PC-3 (cell line): ENCODE data around the gene ZSCAN23. TPM values are rescaled to one million over a fixed set of nuclear protein-coding genes. Genes with fewer than 3 reads are reported as not detected.

Experiments used
- ATAC-seq: fragments of 200-7000 bp; cut with Tn5 transposase; 2 replicates; pipeline ENCODE4 v1.9.1; 2020; ENCODE audit warnings: mild to moderate bottlenecking, moderate library complexity
- BruUV-seq: library from RNA; stranded (reverse); fragments of 400-500 nt; replicated peaks from 2 replicates; lab custom pipeline; 2021; lab: Mats Ljungman, UMichigan
- CTCF ChIA-PET: fragments of 300-600 bp; sonication (Branson Sonifier 250); formaldehyde crosslinking; loops from one replicate; lab custom pipeline; 2022; ENCODE audit warnings: antibody characterized with exemption; lab: Charles Lee
- POLR2A ChIA-PET: fragments of 300-600 bp; sonication (Branson Sonifier 250); formaldehyde crosslinking; loops from one replicate; lab custom pipeline; 2022; ENCODE audit warnings: antibody characterized with exemption; ENCODE audit not compliant: unreplicated experiment; lab: Charles Lee
- DNase-seq: peaks from one replicate; pipeline ENCODE4 v3.0.0-alpha.2; 2015
- H2AFZ ChIP-seq: fragments of 300-600 bp; sonication (generic); 2 replicates; pipeline ENCODE4 v1.6.0; 2016; ENCODE audit warnings: antibody characterized with exemption, low read length
- H3F3A ChIP-seq: fragments of 300-600 bp; sonication (generic); one replicate; pipeline ENCODE4 v1.6.0; 2017; ENCODE audit warnings: antibody characterized with exemption, low read length, control low read depth, mild to moderate bottlenecking; ENCODE audit not compliant: unreplicated experiment
- H3K27ac ChIP-seq: fragments of 300-600 bp; sonication (generic); 2 replicates; pipeline ENCODE4 v1.5.1; 2016; ENCODE audit warnings: mild to moderate bottlenecking, low read length
- H3K27me3 ChIP-seq: fragments of 300-600 bp; sonication (generic); 2 replicates; pipeline ENCODE4 v1.6.1; 2016; ENCODE audit warnings: low read length, mixed read lengths
- H3K36me3 ChIP-seq: fragments of 300-600 bp; sonication (generic); 2 replicates; pipeline ENCODE4 v1.6.1; 2016; ENCODE audit warnings: low read depth, mixed run types, low read length, mixed read lengths
- H3K4me1 ChIP-seq: fragments of 300-600 bp; sonication (generic); 2 replicates; pipeline ENCODE4 v1.5.1; 2016; ENCODE audit warnings: low read length; ENCODE audit not compliant: insufficient read depth
- H3K4me2 ChIP-seq: fragments of 300-600 bp; sonication (generic); 2 replicates; pipeline ENCODE4 v1.6.0; 2016; ENCODE audit warnings: low read length
- H3K4me3 ChIP-seq: fragments of 300-600 bp; sonication (generic); 2 replicates; pipeline ENCODE4 v1.5.1; 2016; ENCODE audit warnings: mild to moderate bottlenecking, low read length, mixed read lengths
- H3K79me2 ChIP-seq: fragments of 300-600 bp; sonication (generic); 2 replicates; pipeline ENCODE4 v1.6.1; 2017; ENCODE audit warnings: low read length, mixed read lengths
- H3K9ac ChIP-seq: fragments of 300-600 bp; sonication (generic); 2 replicates; pipeline ENCODE4 v1.6.0; 2016; ENCODE audit warnings: mild to moderate bottlenecking, low read length
- H3K9me2 ChIP-seq: fragments of 300-600 bp; sonication (generic); replicated peaks from 2 replicates; pipeline ENCODE4 v1.6.1; 2016; ENCODE audit warnings: mixed run types, low read length, mixed read lengths
- H3K9me3 ChIP-seq: fragments of 300-600 bp; sonication (generic); 2 replicates; pipeline ENCODE4 v1.6.1; 2016; ENCODE audit warnings: low read length, mixed read lengths
- H4K20me1 ChIP-seq: fragments of 300-600 bp; sonication (generic); 2 replicates; pipeline ENCODE4 v1.6.1; 2016; ENCODE audit warnings: low read length, mixed read lengths
- EZH2 ChIP-seq: fragments of 300-600 bp; sonication (generic); IDR thresholded peaks from one replicate; pipeline ENCODE4 v1.6.1; 2017; ENCODE audit warnings: antibody characterized with exemption, mild to moderate bottlenecking, low read length; ENCODE audit not compliant: unreplicated experiment
- EZH2phosphoT487 ChIP-seq: fragments of 300-600 bp; sonication (generic); IDR thresholded peaks from 2 replicates; pipeline ENCODE4 v1.6.1; 2018; ENCODE audit warnings: mild to moderate bottlenecking, antibody characterized with exemption, low read length, borderline replicate concordance
- intact Hi-C: fragments of 100-400 bp; cut with micrococcal nuclease; formaldehyde crosslinking; loops from 2 replicates; pipeline ENCODE4 v1.9.0; 2023
- total RNA-seq: library from RNA; depleted of rRNA; stranded (reverse); fragments of >200 nt; gene quantifications from 2 replicates; pipeline ENCODE4 v1.2.3, GENCODE V29; 2014
- TF ChIP-seq, protein P1 (sequence below): fragments of 300-600 bp; sonication (generic); conservative IDR thresholded peaks from 2 replicates; pipeline ENCODE4 v1.5.1; 2017; ENCODE audit warnings: antibody characterized with exemption, low read depth, mild to moderate bottlenecking, low read length

Gene ZSCAN23
- total RNA-seq, 1 experiment from 2014 or later, result 2.2 TPM

- no peak overlapping the region for H3K4me3 ChIP-seq
- H3K9me3 ChIP-seq, result no peaks in the 10 kb centered on the region
- ATAC-seq (no peak), DNase-seq (no peak)
- H3K27me3 ChIP-seq, result peaks cover 9% of the 10 kb centered on the region; the same call in 1 of the 2 replicates
- no peak overlapping the region for H2AFZ ChIP-seq
- H3K4me2 ChIP-seq, result no peak overlapping the region
- no peak overlapping the region for H3K27ac ChIP-seq
- H3K36me3 ChIP-seq, result no peaks in the 10 kb centered on the region
- no TSS peak for BruUV-seq
- intact Hi-C loops, result no loop called here
- no peak for TF ChIP-seq EZH2phosphoT487
- TF ChIP-seq, protein P1, sequence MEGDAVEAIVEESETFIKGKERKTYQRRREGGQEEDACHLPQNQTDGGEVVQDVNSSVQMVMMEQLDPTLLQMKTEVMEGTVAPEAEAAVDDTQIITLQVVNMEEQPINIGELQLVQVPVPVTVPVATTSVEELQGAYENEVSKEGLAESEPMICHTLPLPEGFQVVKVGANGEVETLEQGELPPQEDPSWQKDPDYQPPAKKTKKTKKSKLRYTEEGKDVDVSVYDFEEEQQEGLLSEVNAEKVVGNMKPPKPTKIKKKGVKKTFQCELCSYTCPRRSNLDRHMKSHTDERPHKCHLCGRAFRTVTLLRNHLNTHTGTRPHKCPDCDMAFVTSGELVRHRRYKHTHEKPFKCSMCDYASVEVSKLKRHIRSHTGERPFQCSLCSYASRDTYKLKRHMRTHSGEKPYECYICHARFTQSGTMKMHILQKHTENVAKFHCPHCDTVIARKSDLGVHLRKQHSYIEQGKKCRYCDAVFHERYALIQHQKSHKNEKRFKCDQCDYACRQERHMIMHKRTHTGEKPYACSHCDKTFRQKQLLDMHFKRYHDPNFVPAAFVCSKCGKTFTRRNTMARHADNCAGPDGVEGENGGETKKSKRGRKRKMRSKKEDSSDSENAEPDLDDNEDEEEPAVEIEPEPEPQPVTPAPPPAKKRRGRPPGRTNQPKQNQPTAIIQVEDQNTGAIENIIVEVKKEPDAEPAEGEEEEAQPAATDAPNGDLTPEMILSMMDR, result no peak
- no peak for TF ChIP-seq EZH2
- H4K20me1 ChIP-seq, result no peaks in the 10 kb centered on the region
- H3K79me2 ChIP-seq, result no peaks in the 10 kb centered on the region
- no peaks in the 10 kb centered on the region for H3F3A ChIP-seq
- H3K9me2 ChIP-seq, result no peaks in the 10 kb centered on the region
- CTCF ChIA-PET, result no interaction called here
- no peak overlapping the region for H3K9ac ChIP-seq
- H3K4me1 ChIP-seq, result peaks cover under 1% of the 10 kb centered on the region; the same call in 1 of the 2 replicates
- POLR2A ChIA-PET, result no interaction called here
Measured at GRCh38 chr6:28486988-28487742, 43.9 kb upstream of the ZSCAN23 start.

DNA sequence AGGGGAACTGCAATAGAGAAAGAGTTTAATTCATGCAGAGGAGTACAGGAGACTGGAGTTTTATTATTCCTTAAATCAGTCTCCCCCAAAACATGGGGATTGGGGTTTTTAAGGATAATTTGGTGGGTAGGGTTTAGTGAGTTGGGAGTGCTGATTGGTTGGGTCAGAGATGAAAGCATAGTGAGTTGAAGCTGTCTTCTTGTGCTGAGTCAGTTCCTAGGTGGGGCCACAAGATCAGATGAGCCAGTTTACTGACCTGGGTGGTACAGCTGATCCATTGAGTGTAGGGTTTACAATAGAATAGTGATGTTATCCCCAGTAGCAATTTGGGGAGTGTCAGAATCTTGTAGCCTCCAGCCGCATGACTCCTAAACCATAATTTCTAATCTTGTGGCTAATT is 43.2 kb upstream of the ZSCAN23 start:
- DNase-seq (no peak), ATAC-seq (no peak)
- no peaks in the 10 kb centered on the region for H3K9me3 ChIP-seq
- H3K9ac ChIP-seq, result no peak overlapping the region
- H3K27ac ChIP-seq, result no peak overlapping the region
- no peaks in the 10 kb centered on the region for H3K36me3 ChIP-seq
- no TSS peak for BruUV-seq
- intact Hi-C loops, result no loop called here
- TF ChIP-seq, protein P1, result no peak
- TF ChIP-seq EZH2phosphoT487, result no peak
- no peak for TF ChIP-seq EZH2
- H3F3A ChIP-seq, result no peaks in the 10 kb centered on the region
- no peaks in the 10 kb centered on the region for H3K79me2 ChIP-seq
- POLR2A ChIA-PET, result no interaction called here
- H3K4me1 ChIP-seq, result no peaks in the 10 kb centered on the region
- CTCF ChIA-PET, result no interaction called here
- no peak overlapping the region for H3K4me2 ChIP-seq
- no peaks in the 10 kb centered on the region for H4K20me1 ChIP-seq
- H2AFZ ChIP-seq, result no peak overlapping the region
- no peaks in the 10 kb centered on the region for H3K9me2 ChIP-seq
- H3K27me3 ChIP-seq, result peaks cover 15% of the 10 kb centered on the region
- H3K4me3 ChIP-seq, result no peak overlapping the region

DNA sequence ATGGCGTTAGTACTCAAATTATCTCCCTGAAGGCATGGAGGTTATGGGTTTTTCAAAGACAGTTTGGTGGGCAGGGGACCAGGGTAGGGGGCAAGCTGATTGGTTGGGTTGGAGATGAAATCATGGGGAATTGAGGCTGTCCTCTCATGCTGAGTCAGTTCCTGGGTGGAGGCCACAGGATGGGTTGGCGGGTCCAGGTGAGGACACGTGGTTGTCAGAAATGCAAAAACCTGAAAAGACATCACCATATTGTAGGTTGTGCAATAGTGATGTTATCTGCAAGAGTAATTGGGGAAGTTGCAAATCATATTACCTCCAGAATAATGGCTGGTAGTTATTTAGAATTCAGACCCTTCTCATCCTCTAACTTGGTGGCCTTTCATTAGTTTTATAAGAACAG is 42.2 kb upstream of the ZSCAN23 start:
- Histone ChIP-seq H3K4me2 (no peak overlapping the region), H3K9me2 (no peaks in the 10 kb centered on the region), H4K20me1 (no peaks in the 10 kb centered on the region), H3K36me3 (no peaks in the 10 kb centered on the region), H3K9ac (no peak overlapping the region), H3K27me3 (peaks cover 25% of the 10 kb centered on the region), H3K4me3 (no peak overlapping the region), H3K27ac (no peak overlapping the region), H3K9me3 (no peaks in the 10 kb centered on the region), H3K79me2 (no peaks in the 10 kb centered on the region), H3F3A (no peaks in the 10 kb centered on the region), H3K4me1 (no peaks in the 10 kb centered on the region), H2AFZ (no peak overlapping the region)
- BruUV-seq, result no TSS peak
- intact Hi-C loops, result no loop called here
- TF ChIP-seq EZH2phosphoT487 (no peak), EZH2 (no peak)
- TF ChIP-seq, protein P1, result no peak
- ChIA-PET CTCF (no interaction called here), POLR2A (no interaction called here)
- ATAC-seq (no peak), DNase-seq (no peak)
